IPS DF 4.7 (cell line): ENCODE results near the gene MAPKAPK3.
"Not testable (repeated sequence)": the region's sequence is repeated elsewhere in the genome, so short reads cannot be mapped to it uniquely, and the experiment has no call there.

Source experiments
- DNase-seq: peaks from one replicate; pipeline ENCODE4 v3.0.0-alpha.2; 2013; ENCODE audit warnings: low spot score; ENCODE audit errors: extremely low read depth

Gene MAPKAPK3

DNA sequence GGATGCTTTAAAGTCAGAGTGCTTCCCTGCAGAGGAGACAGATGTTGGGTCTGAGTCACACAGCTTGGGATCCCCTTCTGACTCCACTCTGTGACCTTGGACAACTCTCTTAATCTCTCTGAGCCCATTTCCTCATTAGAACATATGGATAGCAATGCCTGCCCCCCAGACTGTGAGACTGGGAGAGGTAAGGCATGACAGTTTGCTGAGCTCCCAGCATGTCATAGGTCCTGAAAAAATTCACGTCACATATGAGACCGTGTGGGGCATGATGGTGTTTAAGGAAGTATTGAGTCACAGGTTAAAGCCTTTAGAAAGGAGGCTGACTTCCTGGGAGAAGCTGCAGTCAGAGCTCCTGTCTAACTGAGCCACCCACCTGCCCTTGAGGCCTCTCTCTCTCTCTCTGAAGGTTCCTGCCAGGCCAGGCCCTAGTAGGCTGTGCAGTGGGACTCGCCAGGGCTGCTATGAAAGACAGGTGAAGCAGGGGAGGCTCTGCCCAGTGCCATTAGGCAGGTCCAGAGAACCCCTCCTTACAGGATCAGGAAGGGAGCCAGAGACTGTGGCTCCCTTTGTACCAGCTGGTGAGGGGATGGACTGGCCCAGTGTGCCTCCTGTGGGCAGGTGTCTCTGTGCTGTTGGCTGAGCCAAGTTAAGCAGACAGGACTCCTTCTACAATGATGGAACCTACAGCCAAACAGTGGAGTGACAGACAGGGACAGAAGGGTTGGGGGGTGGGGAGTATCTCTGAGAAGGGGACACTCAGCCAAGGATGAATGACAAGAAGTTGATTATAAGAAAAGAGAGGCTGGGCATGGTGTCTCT is 38.3 kb downstream of the MAPKAPK3 start:
- no peak for DNase-seq

GRCh38 chr3:50656417-50657195 is 39.7 kb downstream of the MAPKAPK3 start:
- DNase-seq, result no peak

GRCh38 chr3:50657407-50657806 is 40.5 kb downstream of the MAPKAPK3 start:
- DNase-seq, result no peak

GRCh38 chr3:50657816-50658215 is 40.9 kb downstream of the MAPKAPK3 start:
- DNase-seq, result no peak

GRCh38 chr3:50658416-50658815 is 41.5 kb downstream of the MAPKAPK3 start:
- DNase-seq, result no peak

DNA sequence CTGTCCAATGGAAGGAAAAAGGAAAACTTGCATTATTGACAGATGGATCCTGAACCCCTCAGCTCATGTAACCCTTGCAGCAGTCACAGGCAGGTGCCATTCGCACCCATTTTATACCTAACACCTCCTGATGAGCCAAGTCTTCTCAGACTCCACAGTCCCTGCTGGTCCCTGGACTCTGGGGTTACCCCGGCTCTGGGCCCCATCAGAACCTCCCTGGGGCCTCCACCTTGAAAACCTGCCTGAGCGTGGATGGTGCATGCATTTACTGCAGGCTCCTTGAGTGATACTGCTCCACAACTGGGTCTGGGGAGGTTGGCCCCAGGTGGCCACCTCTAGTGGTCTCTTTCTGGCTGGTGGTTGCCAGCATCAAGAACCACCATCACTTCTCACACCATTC is 41.9 kb downstream of the MAPKAPK3 start:
- DNase-seq, result no peak

DNA sequence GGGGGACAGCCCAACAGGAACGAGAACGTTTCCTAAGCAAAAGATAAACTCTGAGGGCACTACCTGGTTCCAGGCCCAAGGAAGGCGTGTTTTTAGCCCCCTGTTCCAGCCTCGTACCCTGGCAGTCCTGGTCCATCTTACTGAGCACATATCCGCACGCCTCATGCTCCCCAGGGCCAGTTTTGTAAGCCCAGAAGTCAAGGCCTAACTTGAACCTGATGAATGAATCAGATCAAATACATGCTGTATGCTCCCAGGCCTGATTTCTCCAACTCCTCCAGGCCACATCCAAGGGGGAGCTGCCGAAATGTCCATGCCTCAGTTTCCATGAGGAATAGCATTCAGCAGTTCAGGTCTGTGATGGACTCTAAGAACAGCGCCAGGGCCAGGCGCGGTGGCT is 43.4 kb downstream of the MAPKAPK3 start:
- no peak for DNase-seq

GRCh38 chr3:50661321-50661837 is 44.4 kb downstream of the MAPKAPK3 start:
- no peak for DNase-seq

DNA sequence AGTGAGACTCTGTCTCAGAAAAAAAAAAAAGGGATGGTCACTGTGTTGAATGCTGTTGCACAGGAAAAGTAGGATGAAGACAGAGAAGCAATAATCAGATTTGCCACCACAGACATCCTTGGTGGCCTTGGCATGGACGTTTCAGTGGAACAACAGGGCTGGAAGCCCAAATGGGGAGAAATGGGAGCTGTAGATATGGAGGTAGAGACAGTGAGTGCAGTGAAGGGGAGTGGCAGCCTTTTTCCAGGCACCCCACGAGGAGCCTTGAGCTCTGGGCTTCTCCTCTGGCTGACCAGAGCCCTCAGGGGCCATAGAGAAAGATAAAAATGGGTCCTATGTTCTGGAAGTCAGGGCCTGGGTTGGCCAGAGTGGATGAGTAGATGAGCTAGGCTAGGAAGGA is 45.5 kb downstream of the MAPKAPK3 start:
- DNase-seq, result no peak

GRCh38 chr3:50665081-50665840 is 48.3 kb downstream of the MAPKAPK3 start:
- DNase-seq, result no peak

- DNase-seq, result not testable (repeated sequence)
Measured at GRCh38 chr3:50665841-50666115, 48.8 kb downstream of the MAPKAPK3 start.

GRCh38 chr3:50666837-50667236 is 49.9 kb downstream of the MAPKAPK3 start:
- no peak for DNase-seq

- DNase-seq, result no peak
Measured at GRCh38 chr3:50671331-50671730, 54.4 kb downstream of the MAPKAPK3 start.

GRCh38 chr3:50672656-50673055 is 55.7 kb downstream of the MAPKAPK3 start:
- no peak for DNase-seq

GRCh38 chr3:50673931-50674330 is 57.0 kb downstream of the MAPKAPK3 start:
- DNase-seq, result no peak

- no peak for DNase-seq
Measured at GRCh38 chr3:50674349-50675178, 57.6 kb downstream of the MAPKAPK3 start, which contains the start of gene DOCK3. DOCK3 (plus strand) TSS chr3:50674927; CDS start chr3:50675264, 337 bp downstream.

GRCh38 chr3:50675179-50676030 is 58.5 kb downstream of the MAPKAPK3 start:
- DNase-seq, result no peak

DNA sequence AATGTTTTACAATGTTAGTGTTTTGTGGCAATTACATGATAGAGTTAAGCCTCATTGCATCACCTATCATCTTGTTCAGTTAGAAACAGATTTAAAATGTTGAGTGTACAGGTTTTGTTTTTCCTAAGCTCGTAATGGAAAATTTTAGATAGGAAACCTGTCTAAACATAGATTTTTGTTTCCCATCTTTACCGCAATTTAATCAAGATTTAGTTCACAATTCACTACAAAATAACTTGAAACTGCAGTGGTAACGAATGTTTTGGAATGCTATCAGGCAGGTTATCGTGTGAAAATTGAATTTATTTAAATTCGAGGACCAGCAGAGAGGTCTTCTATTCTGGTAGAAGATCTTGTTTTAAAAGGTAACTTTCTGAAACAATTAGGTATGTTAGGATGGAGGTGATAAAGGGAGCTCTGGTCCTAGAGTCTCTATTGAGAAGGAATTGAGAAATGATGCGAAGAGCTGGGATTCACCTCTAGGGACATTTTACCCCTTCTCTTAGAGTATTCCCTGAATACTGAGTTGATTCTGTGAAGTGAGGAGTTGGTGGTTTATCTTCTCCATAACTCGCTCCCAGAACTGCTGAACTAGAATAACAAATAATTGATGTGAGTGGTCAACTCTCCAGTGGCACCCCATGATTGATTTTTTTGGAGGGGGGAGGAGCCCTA is 59.2 kb downstream of the MAPKAPK3 start:
- DNase-seq, result no peak

- no peak for DNase-seq
Measured at GRCh38 chr3:50687127-50687751, 70.3 kb downstream of the MAPKAPK3 start.
